Osteoblast (primary cell): ENCODE results near the gene ZDHHC4. TPM values are rescaled to one million over a fixed set of nuclear protein-coding genes. Genes with fewer than 3 reads are reported as not detected.
A peak's percentile ranks its signal among the peaks of the same experiment; 100 is the strongest.

ENCODE experiments used
- DNase-seq: peaks from one replicate; pipeline ENCODE4 v3.0.0; 2011; ENCODE audit warnings: low spot score, mixed read lengths; ENCODE audit not compliant: insufficient read length; ENCODE audit errors: missing footprints
- H2AFZ ChIP-seq: 2 replicates; pipeline ENCODE4 v1.6.0; 2011; ENCODE audit warnings: mild to moderate bottlenecking, low read length
- H3K27ac ChIP-seq: 2 replicates; pipeline ENCODE4 v1.5.1; 2011; ENCODE audit warnings: mild to moderate bottlenecking, low read depth, low read length, moderate library complexity
- H3K27me3 ChIP-seq: 2 replicates; pipeline ENCODE4 v1.6.0; 2012; ENCODE audit warnings: mild to moderate bottlenecking, control low read depth, inconsistent platforms, low read length, moderate library complexity; ENCODE audit not compliant: insufficient read depth
- H3K36me3 ChIP-seq: 2 replicates; pipeline ENCODE4 v1.5.1; 2011; ENCODE audit warnings: mild to moderate bottlenecking, low read length, control low read depth, moderate library complexity; ENCODE audit not compliant: insufficient read depth
- H3K4me1 ChIP-seq: 2 replicates; pipeline ENCODE4 v1.5.1; 2011; ENCODE audit warnings: mild to moderate bottlenecking, low read length, control low read depth, moderate library complexity; ENCODE audit not compliant: insufficient read depth
- H3K4me2 ChIP-seq: 2 replicates; pipeline ENCODE4 v1.6.0; 2011; ENCODE audit warnings: mild to moderate bottlenecking, low read length; ENCODE audit not compliant: insufficient read depth
- H3K4me3 ChIP-seq: fragments of 200-600 bp; sonication (generic); 3 replicates; pipeline ENCODE4 v1.5.1; 2012; ENCODE audit warnings: mild to moderate bottlenecking, low read length, inconsistent platforms; ENCODE audit not compliant: insufficient read depth
- H3K79me2 ChIP-seq: 2 replicates; pipeline ENCODE4 v1.6.0; 2012; ENCODE audit warnings: mild to moderate bottlenecking, low read length, control low read depth, inconsistent platforms; ENCODE audit not compliant: insufficient read depth
- H3K9me3 ChIP-seq: 2 replicates; pipeline ENCODE4 v1.5.1; 2011; ENCODE audit warnings: low read depth, low read length, control low read depth
- H4K20me1 ChIP-seq: 2 replicates; pipeline ENCODE4 v1.6.0; 2012; ENCODE audit warnings: mild to moderate bottlenecking, low read length, control low read depth; ENCODE audit not compliant: insufficient read depth
- CTCF ChIP-seq: IDR thresholded peaks from 2 replicates; pipeline ENCODE4 v1.5.1; 2011; ENCODE audit warnings: mild to moderate bottlenecking, low read depth, low read length, moderate library complexity; ENCODE audit errors: extremely low read depth
- total RNA-seq: library from RNA; depleted of rRNA; stranded (reverse); fragments of >200 nt; gene quantifications from 2 replicates; pipeline ENCODE4 v1.2.3, GENCODE V29; 2012

The ZDHHC4 gene
- total RNA-seq, 1 donor = 51.0 TPM

GRCh38 chr7:6530626-6531491 is 46.4 kb upstream of the ZDHHC4 start:
- H3K9me3 ChIP-seq = no peaks in the 10 kb centered on the region
- no peak overlapping the region for H2AFZ ChIP-seq
- H3K27ac ChIP-seq = no peak overlapping the region
- peaks cover 61% of the 10 kb centered on the region for H3K27me3 ChIP-seq
- H4K20me1 ChIP-seq = no peaks in the 10 kb centered on the region
- H3K36me3 ChIP-seq = no peaks in the 10 kb centered on the region
- H3K79me2 ChIP-seq = no peaks in the 10 kb centered on the region
- no peaks in the 10 kb centered on the region for H3K4me1 ChIP-seq
- TF ChIP-seq CTCF = no peak
- no peak overlapping the region for H3K4me3 ChIP-seq
- H3K4me2 ChIP-seq = peak overlapping the region; percentile 28
- DNase-seq = peak; percentile 73

DNA sequence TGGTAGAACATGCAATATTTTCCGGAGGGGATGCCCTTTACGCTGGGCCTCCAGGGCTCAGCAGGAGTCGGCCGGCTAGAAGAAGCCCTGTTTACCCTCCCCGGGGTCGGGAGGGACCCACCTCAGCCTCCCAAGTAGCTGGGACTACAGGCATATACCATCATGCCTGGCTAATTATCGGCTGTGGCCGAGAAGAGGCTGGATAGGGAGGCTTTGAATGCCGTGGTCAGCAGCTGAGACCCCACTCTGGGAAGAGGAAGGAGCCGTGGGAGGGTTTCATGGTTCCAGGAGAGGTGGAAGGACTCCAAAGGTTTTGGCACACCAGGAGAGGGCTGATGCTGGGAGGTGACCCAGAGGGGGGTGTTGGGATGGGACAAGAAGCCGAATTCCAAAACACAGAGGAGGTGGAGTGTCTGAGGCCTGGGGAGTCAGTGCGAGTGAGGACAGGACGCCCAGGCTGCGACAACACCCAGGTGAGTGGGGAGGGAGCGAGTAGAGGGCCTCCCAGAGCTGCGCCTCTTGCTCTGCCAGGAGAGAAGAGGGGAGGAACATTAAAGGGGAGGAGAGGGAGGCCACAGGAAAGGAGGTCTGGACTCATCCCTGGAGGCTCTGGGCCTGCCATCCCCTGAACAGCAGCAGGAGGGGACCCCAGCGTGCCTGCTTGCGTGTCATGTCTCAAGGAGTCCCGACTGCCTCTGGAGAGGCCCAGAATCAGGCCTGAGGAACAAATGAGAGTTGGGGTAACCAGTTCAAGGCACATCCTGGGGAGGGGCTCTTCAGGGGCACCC is 45.6 kb upstream of the ZDHHC4 start:
- H3K79me2 ChIP-seq = no peaks in the 10 kb centered on the region
- no peak overlapping the region for H3K4me2 ChIP-seq
- H3K9me3 ChIP-seq = no peaks in the 10 kb centered on the region
- no peaks in the 10 kb centered on the region for H4K20me1 ChIP-seq
- no peak overlapping the region for H3K27ac ChIP-seq
- no peak for TF ChIP-seq CTCF
- no peak overlapping the region for H2AFZ ChIP-seq
- H3K27me3 ChIP-seq = peaks cover 66% of the 10 kb centered on the region
- no peak overlapping the region for H3K4me3 ChIP-seq
- DNase-seq = peak; percentile 87
- no peaks in the 10 kb centered on the region for H3K36me3 ChIP-seq
- H3K4me1 ChIP-seq = no peaks in the 10 kb centered on the region

DNA sequence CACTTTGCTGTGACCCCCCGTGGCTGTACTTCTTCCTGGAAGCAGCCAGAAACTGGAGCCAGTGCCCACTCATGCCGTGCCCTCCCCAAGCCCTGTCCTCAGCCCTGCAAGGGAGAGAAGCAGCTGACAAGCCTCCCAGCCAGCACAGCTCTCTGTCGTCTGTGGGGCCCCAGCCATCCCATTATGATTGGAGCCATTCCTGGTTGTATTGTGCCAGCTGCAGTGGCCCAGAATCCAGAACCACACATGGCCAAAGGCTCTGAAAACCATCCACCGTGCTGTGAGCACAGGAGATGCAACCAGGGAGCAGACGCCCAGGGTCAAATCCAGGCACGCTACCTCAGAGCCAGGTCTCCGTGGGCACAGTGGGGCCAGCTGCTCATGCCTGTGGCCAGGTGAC is 44.7 kb upstream of the ZDHHC4 start:
- no peaks in the 10 kb centered on the region for H3K9me3 ChIP-seq
- H3K27me3 ChIP-seq = peaks cover 62% of the 10 kb centered on the region
- H3K4me3 ChIP-seq = no peak overlapping the region
- no peaks in the 10 kb centered on the region for H3K79me2 ChIP-seq
- no peaks in the 10 kb centered on the region for H3K36me3 ChIP-seq
- peak; percentile 58 for DNase-seq
- no peak for TF ChIP-seq CTCF
- no peaks in the 10 kb centered on the region for H4K20me1 ChIP-seq
- H3K4me1 ChIP-seq = no peaks in the 10 kb centered on the region
- no peak overlapping the region for H3K27ac ChIP-seq
- no peak overlapping the region for H3K4me2 ChIP-seq
- no peak overlapping the region for H2AFZ ChIP-seq

GRCh38 chr7:6533893-6534495 is 43.3 kb upstream of the ZDHHC4 start:
- peak; percentile 80 for DNase-seq
- Histone ChIP-seq H3K79me2 (no peaks in the 10 kb centered on the region), H3K9me3 (no peaks in the 10 kb centered on the region), H3K36me3 (no peaks in the 10 kb centered on the region), H3K4me3 (no peak overlapping the region), H2AFZ (no peak overlapping the region), H3K27ac (no peak overlapping the region), H3K4me1 (no peaks in the 10 kb centered on the region), H4K20me1 (no peaks in the 10 kb centered on the region), H3K4me2 (no peak overlapping the region), H3K27me3 (peaks cover 53% of the 10 kb centered on the region)
- TF ChIP-seq CTCF = no peak
